ENCODE results near the gene WDFY4.

WDFY4 gene

DNA sequence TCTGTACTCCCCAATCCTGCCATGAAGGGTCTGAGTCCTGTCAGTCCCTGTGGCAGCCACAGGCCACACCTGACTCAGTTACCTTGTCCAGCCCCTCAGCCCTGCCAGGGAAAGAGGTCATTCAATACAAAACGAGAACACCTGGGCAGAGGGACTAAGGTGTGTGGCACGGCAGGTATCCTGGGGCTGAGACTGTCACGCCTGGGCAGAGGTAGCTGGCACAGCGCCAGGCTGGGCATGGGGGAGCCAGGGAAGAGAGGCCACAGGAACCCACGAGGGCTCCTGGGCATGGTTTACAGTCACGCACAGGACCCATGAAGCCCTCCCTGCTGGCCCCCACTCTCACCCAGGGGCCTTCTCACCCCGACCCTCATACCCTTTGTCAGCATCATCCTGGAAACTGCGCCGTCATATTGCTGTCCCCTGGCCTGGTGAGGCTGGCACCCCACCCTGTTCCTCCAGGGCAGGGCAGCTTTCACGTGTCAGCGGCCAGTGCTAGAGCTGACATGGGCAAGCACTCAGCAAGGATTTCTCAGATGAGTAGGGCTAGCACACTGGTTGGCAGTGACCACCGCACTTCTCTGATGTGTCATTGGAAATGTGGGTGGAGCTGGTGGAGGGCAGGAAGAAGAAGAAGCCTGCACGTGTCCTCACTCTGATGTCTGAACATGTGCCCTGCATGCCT is 212.2 kb downstream of the WDFY4 start:
- H3K4me3 ChIP-seq (ENCODE audit: low read depth, low read length): no peak overlapping the region
- TF ChIP-seq, protein P1, sequence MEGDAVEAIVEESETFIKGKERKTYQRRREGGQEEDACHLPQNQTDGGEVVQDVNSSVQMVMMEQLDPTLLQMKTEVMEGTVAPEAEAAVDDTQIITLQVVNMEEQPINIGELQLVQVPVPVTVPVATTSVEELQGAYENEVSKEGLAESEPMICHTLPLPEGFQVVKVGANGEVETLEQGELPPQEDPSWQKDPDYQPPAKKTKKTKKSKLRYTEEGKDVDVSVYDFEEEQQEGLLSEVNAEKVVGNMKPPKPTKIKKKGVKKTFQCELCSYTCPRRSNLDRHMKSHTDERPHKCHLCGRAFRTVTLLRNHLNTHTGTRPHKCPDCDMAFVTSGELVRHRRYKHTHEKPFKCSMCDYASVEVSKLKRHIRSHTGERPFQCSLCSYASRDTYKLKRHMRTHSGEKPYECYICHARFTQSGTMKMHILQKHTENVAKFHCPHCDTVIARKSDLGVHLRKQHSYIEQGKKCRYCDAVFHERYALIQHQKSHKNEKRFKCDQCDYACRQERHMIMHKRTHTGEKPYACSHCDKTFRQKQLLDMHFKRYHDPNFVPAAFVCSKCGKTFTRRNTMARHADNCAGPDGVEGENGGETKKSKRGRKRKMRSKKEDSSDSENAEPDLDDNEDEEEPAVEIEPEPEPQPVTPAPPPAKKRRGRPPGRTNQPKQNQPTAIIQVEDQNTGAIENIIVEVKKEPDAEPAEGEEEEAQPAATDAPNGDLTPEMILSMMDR (IDR thresholded peaks at IDR 0.05; ENCODE audit: borderline replicate concordance, insufficient read depth, low read depth, low read length): no peak

DNA sequence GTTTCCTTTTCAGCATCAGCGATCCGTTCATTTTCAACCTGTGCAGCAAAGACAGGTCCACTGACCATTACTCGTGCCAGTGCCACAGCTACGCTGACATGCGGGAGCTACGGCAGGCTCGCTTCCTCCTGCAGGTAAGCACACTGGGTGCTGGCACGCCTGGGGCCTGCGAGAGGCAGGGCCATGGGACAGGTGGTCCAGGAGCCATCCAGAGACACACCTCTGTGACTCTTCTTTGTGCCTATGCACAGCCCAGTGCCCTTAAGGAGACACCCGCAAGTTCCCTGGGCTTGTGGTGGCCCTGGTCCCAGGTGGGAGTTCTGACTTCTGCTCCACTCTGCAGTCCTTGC is 212.7 kb downstream of the WDFY4 start:
- H3K4me3 ChIP-seq (ENCODE audit: low read depth, low read length): no peak overlapping the region
- TF ChIP-seq, protein P1 (IDR thresholded peaks at IDR 0.05; ENCODE audit: borderline replicate concordance, insufficient read depth, low read depth, low read length): no peak

- TF ChIP-seq, protein P1 (IDR thresholded peaks at IDR 0.05; ENCODE audit: borderline replicate concordance, insufficient read depth, low read depth, low read length): no peak
- no peak overlapping the region for H3K4me3 ChIP-seq (ENCODE audit: low read depth, low read length)
Measured at GRCh38 chr10:48898426-48898825, 213.8 kb downstream of the WDFY4 start.

GRCh38 chr10:48899781-48900180 is 215.1 kb downstream of the WDFY4 start:
- no peak overlapping the region for H3K4me3 ChIP-seq (ENCODE audit: low read depth, low read length)
- TF ChIP-seq, protein P1 (IDR thresholded peaks at IDR 0.05; ENCODE audit: borderline replicate concordance, insufficient read depth, low read depth, low read length): no peak

GRCh38 chr10:48900371-48900801 is 215.7 kb downstream of the WDFY4 start:
- no peak overlapping the region for H3K4me3 ChIP-seq (ENCODE audit: low read depth, low read length)
- TF ChIP-seq, protein P1 (IDR thresholded peaks at IDR 0.05; ENCODE audit: borderline replicate concordance, insufficient read depth, low read depth, low read length): no peak

GRCh38 chr10:48901319-48901718 is 216.6 kb downstream of the WDFY4 start:
- TF ChIP-seq, protein P1 (IDR thresholded peaks at IDR 0.05; ENCODE audit: borderline replicate concordance, insufficient read depth, low read depth, low read length): no peak
- H3K4me3 ChIP-seq (ENCODE audit: low read depth, low read length): no peak overlapping the region

DNA sequence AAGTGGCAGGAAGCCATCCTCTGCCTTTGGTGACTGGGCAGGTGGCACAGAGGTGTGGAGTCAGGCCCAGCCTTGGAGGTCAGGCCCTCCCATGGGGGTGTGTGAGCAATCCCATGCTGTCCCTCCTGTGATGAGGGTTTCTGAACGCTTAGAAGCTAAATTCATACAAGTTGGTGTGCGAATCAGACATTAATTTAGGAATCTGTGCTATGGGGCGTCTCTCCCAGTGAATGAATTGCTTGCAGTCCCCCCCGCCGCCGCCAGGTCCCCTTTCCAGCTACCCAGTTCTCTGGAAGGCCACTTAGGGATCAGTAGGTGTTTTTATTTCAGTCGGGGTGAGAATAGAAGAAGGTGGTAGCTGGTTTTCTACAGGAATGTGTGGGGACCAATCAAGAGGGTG is 217.4 kb downstream of the WDFY4 start:
- TF ChIP-seq, protein P1 (IDR thresholded peaks at IDR 0.05; ENCODE audit: borderline replicate concordance, insufficient read depth, low read depth, low read length): no peak
- H3K4me3 ChIP-seq (ENCODE audit: low read depth, low read length): no peak overlapping the region

All from GM12875 (cell line).